KOPT-K1 (cell line): ENCODE data around the gene SLC6A12.

Experiments used
- H3K27ac ChIP-seq: fragments of 200-600 bp; sonication (generic); 2 replicates; pipeline ENCODE4 v1.5.1; 2016; ENCODE audit warnings: antibody characterized with exemption, mild to moderate bottlenecking, low read depth, low read length; ENCODE audit not compliant: poor library complexity, severe bottlenecking
- H3K36me3 ChIP-seq: fragments of 200-600 bp; sonication (generic); 2 replicates; pipeline ENCODE4 v1.5.1; 2017; ENCODE audit warnings: antibody characterized with exemption, mild to moderate bottlenecking, low read length, moderate library complexity; ENCODE audit not compliant: insufficient read depth
- H3K9me3 ChIP-seq: fragments of 200-600 bp; sonication (generic); 2 replicates; pipeline ENCODE4 v1.5.1; 2017; ENCODE audit warnings: antibody characterized with exemption, low read length, mild to moderate bottlenecking; ENCODE audit not compliant: insufficient read depth, poor library complexity, severe bottlenecking

SLC6A12 gene

GRCh38 chr12:147242-147641 is 66.7 kb downstream of the SLC6A12 start:
- Histone ChIP-seq H3K36me3 (no peaks in the 10 kb centered on the region), H3K9me3 (no peaks in the 10 kb centered on the region), H3K27ac (no peak overlapping the region)

GRCh38 chr12:145369-145960 is 68.5 kb downstream of the SLC6A12 start:
- Histone ChIP-seq H3K36me3 (no peaks in the 10 kb centered on the region), H3K9me3 (no peaks in the 10 kb centered on the region), H3K27ac (no peak overlapping the region)

GRCh38 chr12:144650-145284 is 69.2 kb downstream of the SLC6A12 start:
- Histone ChIP-seq H3K9me3 (no peaks in the 10 kb centered on the region), H3K27ac (no peak overlapping the region), H3K36me3 (no peaks in the 10 kb centered on the region)

- H3K27ac ChIP-seq: no peak overlapping the region
- no peaks in the 10 kb centered on the region for H3K9me3 ChIP-seq
- no peaks in the 10 kb centered on the region for H3K36me3 ChIP-seq
Measured at GRCh38 chr12:143964-144649, 69.8 kb downstream of the SLC6A12 start.

GRCh38 chr12:140162-140561 is 73.8 kb downstream of the SLC6A12 start:
- Histone ChIP-seq H3K27ac (no peak overlapping the region), H3K36me3 (no peaks in the 10 kb centered on the region), H3K9me3 (no peaks in the 10 kb centered on the region)
